Activated naive CD4-positive, alpha-beta T cell treated with anti-CD3 and anti-CD28 coated beads, Interleukin-2, amount 50 U/mL, for 24 hours (primary cell): Measurements from ENCODE around the gene TP53I3.
A peak's percentile ranks its signal among the peaks of the same experiment; 100 is the strongest.

Experiments
- H3K27ac Mint-ChIP-seq: one replicate; pipeline ENCODE4 v1.8.0; 2021; ENCODE audit warnings: mild to moderate bottlenecking, mixed read lengths
- H3K27me3 Mint-ChIP-seq: one replicate; pipeline ENCODE4 v1.8.0; 2021; ENCODE audit warnings: mixed read lengths
- H3K36me3 Mint-ChIP-seq: one replicate; pipeline ENCODE4 v1.8.0; 2021; ENCODE audit warnings: mixed read lengths
- H3K4me1 Mint-ChIP-seq: one replicate; pipeline ENCODE4 v1.8.0; 2021; ENCODE audit warnings: mixed read lengths
- H3K4me3 Mint-ChIP-seq: one replicate; pipeline ENCODE4 v1.8.0; 2021; ENCODE audit warnings: mild to moderate bottlenecking, mixed read lengths
- H3K9me3 Mint-ChIP-seq: one replicate; pipeline ENCODE4 v1.8.0; 2021; ENCODE audit warnings: mixed read lengths

The TP53I3 gene

GRCh38 chr2:24077879-24078278, 6.8 kb downstream of the TP53I3 start:
- peak overlapping the region; percentile 68 for H3K27ac Mint-ChIP-seq

GRCh38 chr2:24077535-24077877, 7.1 kb downstream of the TP53I3 start:
- H3K27me3 Mint-ChIP-seq, result no peaks in the 10 kb centered on the region
- H3K27ac Mint-ChIP-seq, result peak overlapping the region; percentile 68

More at GRCh38 chr2:24077879-24078278, 6.8 kb downstream of the TP53I3 start:
- Mint-ChIP-seq H3K27me3 (no peaks in the 10 kb centered on the region), H3K4me3 (peak overlapping the region; percentile 98), H3K4me1 (peaks cover 27% of the 10 kb centered on the region), H3K9me3 (no peaks in the 10 kb centered on the region), H3K36me3 (peaks cover 1% of the 10 kb centered on the region)

DNA sequence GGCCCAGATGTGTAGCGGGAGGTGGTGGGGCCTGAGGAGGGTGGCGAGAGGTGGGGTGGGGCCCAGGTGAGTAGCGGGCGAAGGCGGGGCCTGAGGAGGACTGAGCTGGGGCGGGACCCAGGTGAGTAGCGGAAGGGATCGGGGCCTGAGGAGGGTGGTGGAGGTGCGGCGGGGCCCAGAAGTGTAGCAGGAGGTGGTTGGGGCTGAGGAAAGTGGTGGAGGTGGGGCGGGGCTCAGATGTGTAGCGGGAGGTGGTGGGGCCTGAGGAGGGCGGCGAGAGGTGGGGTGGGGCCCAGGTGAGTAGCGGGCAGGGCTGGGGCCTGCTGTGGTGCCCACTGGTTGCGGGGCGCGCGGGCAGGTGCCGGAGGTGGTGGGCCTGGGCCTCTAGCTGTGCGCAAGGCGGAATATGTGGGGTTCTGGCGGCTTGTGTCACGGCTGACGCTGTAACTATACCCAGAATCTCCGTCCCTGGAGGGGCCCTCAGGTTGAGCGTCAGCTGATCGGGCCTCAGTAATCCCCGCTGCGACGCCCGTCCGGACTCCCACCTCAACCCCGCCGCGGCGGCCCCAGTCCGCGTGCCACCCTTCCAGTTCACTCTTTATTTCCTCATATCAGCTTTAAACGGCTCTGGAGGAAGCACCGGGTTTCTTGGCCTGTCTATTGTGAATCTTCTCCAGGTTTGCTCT, 7.6 kb downstream of the TP53I3 start:
- Mint-ChIP-seq H3K27me3 (no peaks in the 10 kb centered on the region), H3K9me3 (no peaks in the 10 kb centered on the region), H3K27ac (peak overlapping the region; percentile 51), H3K4me3 (peak overlapping the region; percentile 98), H3K4me1 (peaks cover 34% of the 10 kb centered on the region), H3K36me3 (peaks cover 1% of the 10 kb centered on the region)

More at GRCh38 chr2:24077535-24077877, 7.1 kb downstream of the TP53I3 start:
- Mint-ChIP-seq H3K36me3 (peaks cover 1% of the 10 kb centered on the region), H3K9me3 (no peaks in the 10 kb centered on the region), H3K4me3 (peak overlapping the region; percentile 98), H3K4me1 (peaks cover 30% of the 10 kb centered on the region)

GRCh38 chr2:24075915-24076848, 8.5 kb downstream of the TP53I3 start, which contains the start of gene SF3B6:
TSS of gene SF3B6 (minus strand) at chr2:24076326. CDS start at chr2:24076229, 97 bp downstream.
- Mint-ChIP-seq H3K9me3 (no peaks in the 10 kb centered on the region), H3K36me3 (peaks cover 1% of the 10 kb centered on the region), H3K4me1 (peaks cover 34% of the 10 kb centered on the region), H3K27ac (peak within 1 kb of the TSS; percentile 98), H3K27me3 (no peaks in the 10 kb centered on the region), H3K4me3 (peak within 1 kb of the TSS; percentile 98)

GRCh38 chr2:24075259-24075658, 9.4 kb downstream of the TP53I3 start:
- Mint-ChIP-seq H3K9me3 (no peaks in the 10 kb centered on the region), H3K27me3 (no peaks in the 10 kb centered on the region), H3K27ac (peak overlapping the region; percentile 98), H3K4me1 (peaks cover 34% of the 10 kb centered on the region), H3K36me3 (peaks cover 1% of the 10 kb centered on the region), H3K4me3 (peak overlapping the region; percentile 98)

- Mint-ChIP-seq H3K4me1 (peaks cover 34% of the 10 kb centered on the region), H3K9me3 (no peaks in the 10 kb centered on the region), H3K36me3 (peaks cover 3% of the 10 kb centered on the region), H3K4me3 (peak overlapping the region; percentile 47), H3K27me3 (no peaks in the 10 kb centered on the region), H3K27ac (no peak overlapping the region)
Observed at GRCh38 chr2:24073816-24074215, 10.8 kb downstream of the TP53I3 start.

GRCh38 chr2:24072259-24072658, 12.4 kb downstream of the TP53I3 start:
- H3K4me1 Mint-ChIP-seq, result peaks cover 28% of the 10 kb centered on the region
- H3K4me3 Mint-ChIP-seq, result no peak overlapping the region
- H3K27ac Mint-ChIP-seq, result no peak overlapping the region
- H3K9me3 Mint-ChIP-seq, result no peaks in the 10 kb centered on the region
- peaks cover 5% of the 10 kb centered on the region for H3K36me3 Mint-ChIP-seq
- H3K27me3 Mint-ChIP-seq, result no peaks in the 10 kb centered on the region

- Mint-ChIP-seq H3K9me3 (no peaks in the 10 kb centered on the region), H3K27me3 (no peaks in the 10 kb centered on the region), H3K36me3 (peaks cover 6% of the 10 kb centered on the region), H3K4me1 (no peaks in the 10 kb centered on the region), H3K27ac (no peak overlapping the region), H3K4me3 (no peak overlapping the region)
Observed at GRCh38 chr2:24065341-24065740, 19.3 kb downstream of the TP53I3 start.

GRCh38 chr2:24058564-24059271, 25.9 kb downstream of the TP53I3 start:
- Mint-ChIP-seq H3K27me3 (peaks cover 2% of the 10 kb centered on the region), H3K36me3 (no peaks in the 10 kb centered on the region), H3K9me3 (no peaks in the 10 kb centered on the region), H3K4me1 (no peaks in the 10 kb centered on the region), H3K4me3 (no peak overlapping the region), H3K27ac (no peak overlapping the region)

DNA sequence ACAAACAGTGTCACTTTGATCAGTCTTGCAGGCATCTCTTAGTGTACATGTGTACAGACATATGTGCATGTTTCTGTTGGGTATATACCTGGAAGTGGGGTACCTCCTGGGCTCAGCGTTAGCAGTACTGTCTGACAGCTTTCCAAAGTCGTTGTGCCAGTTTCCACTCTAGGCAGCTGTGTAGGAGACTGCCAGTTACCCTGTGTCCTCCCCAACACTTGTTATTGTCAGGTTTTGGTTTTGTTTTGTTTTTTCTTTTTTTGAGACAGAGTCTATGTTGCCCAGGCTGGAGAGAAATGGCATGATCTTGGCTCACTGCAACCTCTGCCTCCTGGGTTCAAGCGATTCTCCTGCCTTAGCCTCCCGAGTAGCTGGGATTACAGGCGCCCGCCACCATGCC, 28.9 kb downstream of the TP53I3 start:
- Mint-ChIP-seq H3K27me3 (peaks cover 2% of the 10 kb centered on the region), H3K9me3 (no peaks in the 10 kb centered on the region), H3K36me3 (no peaks in the 10 kb centered on the region), H3K4me3 (no peak overlapping the region), H3K27ac (no peak overlapping the region), H3K4me1 (no peaks in the 10 kb centered on the region)

- Mint-ChIP-seq H3K9me3 (no peaks in the 10 kb centered on the region), H3K36me3 (no peaks in the 10 kb centered on the region), H3K27me3 (peaks cover 2% of the 10 kb centered on the region), H3K4me1 (no peaks in the 10 kb centered on the region), H3K27ac (no peak overlapping the region), H3K4me3 (no peak overlapping the region)
Observed at GRCh38 chr2:24054366-24055010, 30.1 kb downstream of the TP53I3 start.

DNA sequence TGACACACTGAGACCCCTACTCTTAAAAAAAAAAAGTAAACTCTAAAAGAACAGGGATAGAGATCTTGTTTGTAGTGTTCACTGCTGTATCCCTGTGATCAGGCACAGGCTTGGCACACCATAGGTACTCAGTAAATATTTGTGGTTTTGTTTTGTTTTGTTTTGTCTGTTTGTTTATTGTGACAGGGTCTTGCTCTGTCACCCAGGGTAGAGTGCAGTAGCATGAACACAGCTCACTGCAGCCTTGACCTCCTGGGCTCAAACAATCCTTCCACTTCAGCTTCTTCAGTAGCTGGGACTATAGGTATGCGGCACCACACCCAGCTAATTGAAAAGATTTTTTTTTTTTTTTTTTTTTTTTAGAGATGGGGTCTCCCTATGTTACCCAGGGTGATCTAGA, 31.7 kb downstream of the TP53I3 start:
- no peaks in the 10 kb centered on the region for H3K9me3 Mint-ChIP-seq

GRCh38 chr2:24051833-24052232, 32.8 kb downstream of the TP53I3 start:
- Mint-ChIP-seq H3K4me1 (peaks cover 10% of the 10 kb centered on the region), H3K4me3 (no peak overlapping the region)

More for the DNA sequence above, 31.7 kb downstream of the TP53I3 start:
- no peaks in the 10 kb centered on the region for H3K4me1 Mint-ChIP-seq
- no peaks in the 10 kb centered on the region for H3K36me3 Mint-ChIP-seq
- peaks cover 4% of the 10 kb centered on the region for H3K27me3 Mint-ChIP-seq
- H3K27ac Mint-ChIP-seq, result no peak overlapping the region
- no peak overlapping the region for H3K4me3 Mint-ChIP-seq

GRCh38 chr2:24050041-24050979, 34.3 kb downstream of the TP53I3 start:
- Mint-ChIP-seq H3K27ac (no peak overlapping the region), H3K9me3 (no peaks in the 10 kb centered on the region), H3K36me3 (no peaks in the 10 kb centered on the region), H3K4me1 (peaks cover 22% of the 10 kb centered on the region), H3K4me3 (no peak overlapping the region), H3K27me3 (peaks cover 7% of the 10 kb centered on the region)

More at GRCh38 chr2:24051833-24052232, 32.8 kb downstream of the TP53I3 start:
- peaks cover 7% of the 10 kb centered on the region for H3K27me3 Mint-ChIP-seq
- H3K36me3 Mint-ChIP-seq, result no peaks in the 10 kb centered on the region
- H3K9me3 Mint-ChIP-seq, result no peaks in the 10 kb centered on the region
- H3K27ac Mint-ChIP-seq, result no peak overlapping the region
